ENCODE results near the gene CEP162.

- TF ChIP-seq EP300 (IDR thresholded peaks at IDR 0.05) (no peak), POLR2AphosphoS5 (IDR thresholded peaks at IDR 0.05) (no peak), CTCF (IDR thresholded peaks at IDR 0.05) (no peak), POLR2A (IDR thresholded peaks at IDR 0.05; ENCODE audit: low read depth) (no peak)
These were observed 140.7 kb downstream of the CEP162 start for GRCh38 chr6:84086545-84087429.
